Fibroblast of peridontal ligament (primary cell): ENCODE data around the gene SIAH2.
"Not testable (repeated sequence)": the region's sequence is repeated elsewhere in the genome, so short reads cannot be mapped to it uniquely, and the experiment has no call there.

Source experiments
- DNase-seq: peaks from one replicate; pipeline ENCODE4 v3.0.0-alpha.2; 2010; ENCODE audit errors: extremely low read depth

SIAH2 gene, protein sequence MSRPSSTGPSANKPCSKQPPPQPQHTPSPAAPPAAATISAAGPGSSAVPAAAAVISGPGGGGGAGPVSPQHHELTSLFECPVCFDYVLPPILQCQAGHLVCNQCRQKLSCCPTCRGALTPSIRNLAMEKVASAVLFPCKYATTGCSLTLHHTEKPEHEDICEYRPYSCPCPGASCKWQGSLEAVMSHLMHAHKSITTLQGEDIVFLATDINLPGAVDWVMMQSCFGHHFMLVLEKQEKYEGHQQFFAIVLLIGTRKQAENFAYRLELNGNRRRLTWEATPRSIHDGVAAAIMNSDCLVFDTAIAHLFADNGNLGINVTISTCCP

DNA sequence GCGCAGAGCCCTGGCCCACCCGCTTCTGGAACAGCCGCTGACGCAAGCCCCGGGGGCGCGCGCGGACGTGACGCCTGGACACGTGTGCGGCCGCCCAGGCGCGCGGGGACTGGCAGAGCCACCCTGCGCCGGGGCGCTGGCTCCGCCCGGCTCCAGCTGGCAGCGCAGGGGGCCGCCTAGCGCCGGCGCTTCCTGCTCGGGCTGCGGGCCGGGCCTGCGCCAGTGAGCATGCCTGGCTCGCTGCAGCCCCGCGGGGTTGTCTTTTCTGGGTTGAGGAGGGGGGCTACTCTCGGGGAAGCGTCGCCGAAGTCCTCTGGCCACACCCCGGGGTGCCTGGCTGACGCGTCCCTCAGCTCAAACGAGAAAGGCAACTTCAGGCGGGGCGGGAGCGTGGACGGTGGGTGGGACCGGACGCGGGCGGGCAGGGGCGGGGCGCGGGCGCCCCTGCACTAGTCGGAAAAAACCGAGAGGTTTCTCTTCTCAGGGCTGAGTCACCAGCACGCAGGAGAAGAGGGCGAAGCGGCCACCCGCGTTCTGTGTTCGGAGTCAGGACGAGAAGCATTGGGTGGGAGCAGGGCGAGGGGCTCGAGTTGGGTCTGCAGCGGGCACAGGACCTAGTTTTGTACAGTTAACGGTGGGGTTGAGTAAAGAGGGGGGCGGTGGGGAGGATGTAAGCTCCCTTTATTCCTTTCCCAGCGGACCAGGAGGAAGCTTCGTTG lies at the start of gene SIAH2:
Gene SIAH2, minus strand, starts transcription at position 48 of the 719 bp plus-strand sequence. CDS start 320 bp downstream, outside the sequence.
- peak; percentile 91 for DNase-seq

DNA sequence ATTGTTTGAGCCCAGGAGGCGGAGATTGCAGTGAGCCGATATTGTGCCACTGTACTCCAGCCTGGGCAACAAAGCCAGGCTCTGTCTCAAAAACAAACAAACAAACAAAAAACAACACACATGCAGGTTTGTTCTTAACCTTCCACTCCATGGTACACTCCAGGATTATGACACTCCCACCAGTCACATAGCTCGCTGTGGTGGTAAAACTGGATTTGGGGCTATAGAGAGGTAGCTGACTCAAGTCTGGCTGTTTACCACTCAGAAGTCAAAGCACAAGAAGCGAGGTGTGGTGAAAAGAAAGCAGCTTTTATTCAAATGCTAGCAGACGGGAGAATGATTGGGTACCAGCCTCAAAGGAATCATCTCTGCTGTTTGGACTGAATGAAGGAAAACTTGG lies 49.0 kb upstream of the SIAH2 start:
- no peak for DNase-seq

DNA sequence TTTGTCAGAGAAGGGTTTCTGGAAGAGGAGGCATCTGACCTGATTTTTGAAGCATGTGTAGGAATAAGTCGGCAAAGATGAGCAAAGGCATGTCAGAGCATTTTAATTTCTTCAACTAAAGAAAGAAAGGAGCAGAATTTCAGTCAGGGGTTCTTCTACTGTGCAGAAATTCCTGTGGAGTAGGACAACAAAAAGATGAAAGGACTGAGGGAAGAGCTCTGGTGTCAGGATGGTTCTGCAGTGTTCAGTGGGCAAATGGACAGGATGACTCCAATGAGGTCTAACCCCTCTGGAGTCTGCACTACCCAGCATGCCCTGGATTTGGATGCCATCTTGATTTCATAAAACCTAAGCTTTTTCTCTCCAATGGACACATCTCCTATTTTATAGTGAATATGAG lies 47.7 kb upstream of the SIAH2 start:
- no peak for DNase-seq

DNA sequence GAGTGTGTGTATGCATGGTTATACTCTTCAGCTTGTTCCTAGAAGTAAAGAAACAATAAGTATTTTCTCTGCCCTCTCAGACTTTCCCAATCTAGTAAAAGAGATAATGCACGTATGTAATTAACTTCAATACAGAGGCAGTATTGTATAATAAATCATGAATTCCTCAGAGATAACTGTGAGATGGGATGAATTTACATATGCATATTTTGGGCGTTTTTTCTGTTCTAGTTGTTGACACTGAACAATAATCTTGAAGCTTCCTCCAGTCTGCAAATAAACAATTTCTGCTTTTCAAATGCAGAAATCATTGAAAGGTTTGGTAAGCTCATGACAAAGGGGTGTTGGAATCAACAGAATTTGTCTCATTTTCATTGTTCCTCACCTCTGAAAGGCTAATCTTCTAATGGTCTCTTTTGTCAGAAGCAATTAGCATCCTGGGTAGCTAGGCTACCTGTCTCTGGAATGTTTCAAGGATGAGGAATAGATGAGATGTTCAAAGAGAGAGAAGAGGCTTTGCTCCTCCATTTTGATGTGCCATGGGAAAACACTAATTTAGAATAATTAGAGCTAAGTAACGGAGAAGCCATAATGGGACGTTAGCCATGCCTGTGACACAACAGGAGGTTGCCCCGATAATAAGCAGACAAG lies 43.3 kb upstream of the SIAH2 start:
- no peak for DNase-seq

DNA sequence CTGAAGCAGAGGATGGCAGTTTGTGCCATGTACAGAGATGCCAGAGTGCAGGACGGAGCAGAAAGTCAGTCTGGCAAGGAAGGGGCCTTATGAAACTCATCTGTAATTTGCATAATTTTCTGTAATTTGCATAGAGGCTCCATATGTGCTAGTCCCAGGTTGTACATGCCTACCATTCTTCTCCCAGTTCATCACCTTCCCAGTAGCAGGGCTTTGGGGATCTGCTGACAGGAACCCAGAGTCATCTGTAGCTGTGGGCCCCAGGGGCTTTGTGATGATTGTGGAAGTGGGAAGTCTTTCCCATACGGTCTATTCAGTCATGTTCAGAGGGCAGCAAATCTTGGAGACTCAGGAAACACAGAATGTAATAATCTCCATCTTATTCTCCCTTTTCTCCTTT lies 42.4 kb upstream of the SIAH2 start:
- DNase-seq: no peak

DNA sequence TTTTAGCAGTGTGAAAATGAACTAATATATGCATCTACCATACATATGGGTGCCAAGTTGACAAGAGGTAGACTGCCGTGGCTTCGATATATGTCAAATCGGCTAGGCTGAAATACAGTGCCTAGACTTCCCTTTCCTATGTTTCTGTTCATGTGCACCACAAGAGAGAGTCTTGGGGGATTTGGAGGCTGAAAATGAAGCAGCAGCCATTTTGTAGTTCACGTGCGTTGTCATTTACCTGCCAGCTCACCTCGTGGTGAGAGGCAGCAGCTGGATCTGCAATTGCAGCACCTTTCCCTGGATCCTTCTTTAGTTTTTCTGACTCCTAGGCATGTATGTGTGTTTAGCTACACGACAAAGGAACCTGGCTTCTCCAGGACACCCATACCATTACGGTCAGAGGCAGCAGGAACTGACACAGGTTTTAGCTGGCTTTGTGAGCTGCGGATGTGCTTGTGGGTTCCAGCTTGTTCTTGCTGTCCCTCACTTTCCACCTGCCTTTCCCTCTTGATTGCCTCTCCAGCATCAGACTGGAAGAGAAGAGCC lies 40.5 kb upstream of the SIAH2 start:
- no peak for DNase-seq

DNA sequence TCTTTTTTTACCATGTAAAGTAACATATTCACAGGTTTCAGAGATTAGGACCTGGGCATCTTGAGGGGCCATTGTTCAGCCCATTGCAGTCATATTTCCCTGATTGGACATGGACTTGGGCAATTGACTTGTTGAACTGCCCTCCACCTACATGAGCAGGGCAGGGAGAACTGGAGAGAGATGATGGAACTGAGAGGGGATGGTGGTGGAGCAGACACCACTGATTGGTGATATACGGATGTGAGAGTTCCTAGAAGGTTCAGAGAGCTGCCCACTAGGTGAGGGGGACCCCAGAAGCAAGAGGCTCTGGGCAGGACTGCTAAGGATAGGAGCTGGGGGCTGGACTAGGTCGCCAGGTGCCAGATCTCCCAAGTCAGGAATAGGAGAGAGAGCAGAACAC lies 37.8 kb upstream of the SIAH2 start:
- DNase-seq: no peak

DNA sequence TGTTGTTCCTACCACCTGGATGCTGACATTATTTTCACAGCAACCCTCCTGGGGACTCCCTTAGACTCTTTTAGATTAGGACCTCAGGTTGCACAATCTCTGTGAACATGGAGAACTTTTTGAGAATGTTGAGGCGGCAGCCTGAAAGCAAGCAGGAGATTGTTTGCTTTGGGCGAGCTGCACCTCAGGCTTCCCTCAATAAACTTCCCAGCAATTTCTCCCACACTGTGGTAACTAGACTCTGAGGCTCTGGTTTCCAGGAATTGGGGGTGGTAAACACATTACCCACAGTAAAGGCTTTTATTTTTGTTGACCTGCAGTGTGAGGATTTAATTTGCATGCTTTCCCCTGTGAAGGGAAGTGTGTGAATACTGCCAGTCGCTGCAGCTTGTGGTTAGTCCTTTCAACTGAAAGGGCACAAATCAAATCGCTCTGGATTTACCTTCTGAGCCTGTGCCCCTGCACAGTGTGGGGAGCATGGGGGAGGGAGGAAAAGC lies 35.2 kb upstream of the SIAH2 start:
- DNase-seq: no peak

DNA sequence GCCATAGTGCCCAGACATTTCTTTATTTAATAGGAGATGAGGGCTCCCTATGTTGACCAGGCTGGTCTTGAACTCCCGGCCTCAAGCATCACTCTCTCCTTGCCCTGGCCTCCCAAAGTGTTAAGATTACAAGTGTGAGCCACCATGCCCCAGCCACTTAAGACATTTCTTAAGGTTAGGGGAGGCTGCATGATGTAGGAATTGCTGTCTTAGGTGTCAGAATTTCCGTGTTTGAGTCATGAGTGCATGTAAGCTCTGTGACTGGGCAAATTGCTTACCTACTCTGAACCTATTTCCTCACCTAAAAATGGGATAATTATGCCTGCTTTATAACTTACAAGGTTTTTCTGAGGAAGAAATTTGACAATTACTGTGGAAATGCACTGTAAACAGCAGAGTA lies 34.2 kb upstream of the SIAH2 start:
- no peak for DNase-seq

DNA sequence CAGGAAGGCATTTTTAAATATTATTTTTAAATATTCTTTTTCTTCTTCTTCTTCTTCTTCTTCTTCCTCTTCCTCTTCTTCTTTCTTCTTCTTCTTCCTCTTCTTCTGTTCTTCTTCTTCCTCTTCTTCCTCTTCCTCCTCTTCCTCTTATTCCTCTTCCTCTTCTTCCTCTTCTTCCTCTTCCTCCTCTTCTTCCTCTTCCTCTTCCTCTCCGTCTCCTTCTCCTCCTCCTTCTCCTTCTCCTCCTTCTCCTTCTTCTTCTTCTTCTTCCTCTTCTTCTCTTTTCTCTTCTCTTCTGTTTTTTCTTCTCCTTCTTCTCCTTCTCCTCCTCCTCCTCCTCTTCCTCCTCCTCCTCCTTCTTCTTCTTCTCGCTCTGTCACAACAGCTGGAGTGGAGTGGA lies 33.6 kb upstream of the SIAH2 start:
- not testable (repeated sequence) for DNase-seq

DNA sequence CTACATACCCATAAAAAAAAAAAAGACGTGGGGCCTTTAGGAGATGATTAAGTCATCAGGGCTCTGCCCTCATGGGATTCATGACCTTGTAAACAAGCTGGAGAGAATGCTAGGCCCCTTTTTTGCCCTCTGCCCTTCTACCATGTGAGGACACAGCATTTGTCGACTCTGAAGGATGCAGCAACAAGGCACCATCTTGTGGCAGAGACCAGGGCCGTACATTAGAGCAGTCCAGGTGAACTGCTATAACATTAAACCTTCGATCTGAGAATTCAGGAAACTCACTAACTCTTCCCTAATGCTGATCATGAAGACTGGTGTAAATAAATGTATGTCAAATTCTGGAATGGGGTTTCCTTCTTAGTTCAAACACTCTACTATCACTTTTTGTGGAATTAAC lies 30.7 kb upstream of the SIAH2 start:
- no peak for DNase-seq

DNA sequence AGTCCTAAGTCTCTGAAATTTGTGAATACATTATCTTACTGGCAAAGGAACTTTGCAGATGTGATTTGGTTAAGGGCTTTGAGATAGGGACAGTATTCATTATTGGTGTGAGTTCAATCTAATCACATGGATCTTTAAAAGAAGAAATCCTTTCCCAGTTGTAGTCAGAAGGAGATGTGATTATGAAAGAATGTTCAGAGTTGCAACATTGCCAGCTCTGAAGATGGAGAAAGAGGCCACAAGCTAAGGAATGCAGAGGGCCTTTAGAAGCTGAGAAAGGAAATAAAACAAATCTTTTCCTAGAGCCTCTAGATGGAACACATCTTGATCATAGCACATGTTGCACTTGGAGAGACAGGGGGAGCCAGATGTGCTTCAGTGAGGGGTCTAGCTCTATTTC lies 27.7 kb upstream of the SIAH2 start:
- peak; percentile 9 for DNase-seq

DNA sequence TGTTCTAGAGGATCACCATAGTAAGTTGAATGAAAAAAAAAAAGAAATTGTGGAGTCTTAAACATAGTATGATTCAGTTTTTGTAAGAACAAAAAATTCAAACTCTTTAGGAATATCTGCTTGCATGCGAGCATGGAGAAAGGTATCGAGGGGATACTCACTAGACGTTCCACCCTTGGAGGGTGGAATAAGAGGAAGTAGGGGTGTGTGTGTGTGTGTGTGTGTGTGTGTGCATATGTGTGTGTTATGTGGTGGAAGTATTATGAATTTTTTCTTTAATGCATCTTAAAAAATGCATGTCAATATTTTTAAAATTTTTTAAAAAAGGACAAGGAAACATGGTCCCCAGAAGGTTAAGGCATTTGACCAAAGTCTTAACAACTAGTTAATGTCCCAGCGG lies 26.5 kb upstream of the SIAH2 start:
- DNase-seq: no peak

DNA sequence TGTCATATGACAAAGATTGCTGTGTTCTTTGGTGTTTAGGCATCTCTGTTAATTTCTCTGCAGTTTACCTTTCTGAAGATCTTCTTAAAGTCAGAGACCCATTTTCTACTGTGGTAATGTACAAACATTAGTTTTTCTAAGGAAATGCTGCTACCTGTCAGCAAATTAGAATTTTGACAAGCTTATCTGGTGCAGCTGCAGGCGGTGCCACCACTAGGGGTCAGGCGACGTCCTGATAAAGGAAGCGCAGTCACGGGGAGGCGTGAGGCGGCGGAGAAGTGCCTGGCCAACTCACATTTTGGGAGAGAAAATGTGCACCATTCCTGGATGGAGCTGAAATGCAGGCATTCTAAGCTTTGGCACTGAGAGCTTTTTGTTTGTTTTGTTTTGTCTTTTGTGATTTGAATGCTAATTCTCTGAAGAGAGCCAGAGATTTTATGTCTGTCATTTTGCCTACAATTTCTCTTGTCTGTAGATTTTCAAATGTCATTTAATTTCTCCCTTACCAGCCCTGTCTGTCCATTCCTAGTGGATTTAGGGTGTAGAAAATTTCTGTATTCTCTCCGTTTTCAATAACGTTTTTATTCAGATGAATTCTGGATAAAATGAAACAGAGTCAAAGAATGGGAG lies 24.9 kb upstream of the SIAH2 start:
- DNase-seq: peak; percentile 68

DNA sequence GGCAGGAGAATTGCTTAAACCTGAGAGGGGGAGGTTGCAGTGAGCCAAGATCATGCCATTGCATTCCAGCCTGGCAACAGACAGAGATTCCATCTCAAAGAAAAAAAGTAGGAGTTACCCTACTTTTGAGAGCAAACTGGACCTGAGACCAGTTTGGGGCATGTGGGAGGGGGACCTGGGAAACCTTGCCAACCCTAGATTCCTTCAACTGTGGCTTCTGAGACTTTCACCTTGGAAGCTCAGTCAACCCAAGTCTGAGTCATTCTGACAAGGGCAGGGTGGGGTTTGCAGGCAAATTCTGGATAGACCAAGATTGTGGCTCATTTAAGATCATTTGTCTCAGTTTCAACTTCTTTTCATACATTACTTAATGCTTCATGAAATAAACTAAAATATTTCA lies 23.8 kb upstream of the SIAH2 start:
- no peak for DNase-seq

DNA sequence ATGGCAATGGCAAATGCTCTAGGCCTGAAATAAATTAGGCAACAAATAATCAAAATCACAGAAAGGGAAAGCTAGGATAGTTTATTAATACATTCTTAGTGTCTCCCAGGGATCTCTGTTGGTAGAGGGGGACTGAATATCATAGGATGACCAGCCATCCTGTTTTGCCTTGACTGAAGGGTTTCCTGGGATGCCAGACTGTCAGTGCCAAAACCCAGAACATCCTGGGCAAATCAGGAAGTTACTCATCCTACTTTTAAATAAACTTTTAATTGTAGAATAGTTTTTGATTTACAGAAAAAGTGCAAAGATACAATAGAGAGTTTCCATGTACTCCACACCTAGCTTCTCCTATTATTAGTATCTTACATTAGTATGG lies 21.8 kb upstream of the SIAH2 start:
- no peak for DNase-seq

DNA sequence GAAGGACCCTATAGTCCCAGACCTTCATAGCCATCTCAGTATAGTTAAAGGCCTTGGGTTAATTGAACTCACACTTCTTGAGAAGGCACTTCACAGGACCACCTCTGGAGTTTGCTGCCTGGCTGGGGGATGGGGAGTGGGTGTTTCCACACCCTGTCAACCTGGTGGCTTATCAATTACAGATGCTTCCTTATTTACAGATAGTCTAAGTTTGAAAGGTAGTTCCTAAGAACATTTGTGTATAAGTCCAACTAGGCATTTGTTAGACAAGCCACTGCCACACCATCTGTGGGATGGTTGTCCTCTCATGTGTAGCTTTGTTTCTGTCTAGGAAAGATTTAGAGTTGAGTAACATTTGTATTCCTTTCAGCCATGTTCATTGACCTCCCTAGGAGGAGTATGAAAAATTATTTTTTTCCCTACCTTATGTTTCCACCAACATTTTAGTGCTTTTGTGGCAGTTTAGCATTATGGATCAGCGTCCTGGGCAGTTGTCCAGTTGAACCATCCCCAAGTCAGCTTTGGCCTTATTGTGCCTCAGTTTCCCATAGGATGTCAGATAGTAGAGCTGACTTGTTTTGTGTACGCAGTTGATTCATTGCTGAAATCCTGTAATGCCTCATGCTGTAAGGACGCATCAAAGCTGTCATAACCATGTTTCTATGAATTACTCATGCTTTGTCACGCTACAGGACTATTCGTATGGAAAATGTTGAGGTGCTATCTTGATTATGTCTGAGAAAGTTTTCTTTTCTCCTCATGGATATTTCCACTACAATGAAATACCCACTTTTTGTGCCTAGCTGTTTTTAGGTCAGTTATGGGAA lies 21.2 kb upstream of the SIAH2 start:
- DNase-seq: peak; percentile 5

DNA sequence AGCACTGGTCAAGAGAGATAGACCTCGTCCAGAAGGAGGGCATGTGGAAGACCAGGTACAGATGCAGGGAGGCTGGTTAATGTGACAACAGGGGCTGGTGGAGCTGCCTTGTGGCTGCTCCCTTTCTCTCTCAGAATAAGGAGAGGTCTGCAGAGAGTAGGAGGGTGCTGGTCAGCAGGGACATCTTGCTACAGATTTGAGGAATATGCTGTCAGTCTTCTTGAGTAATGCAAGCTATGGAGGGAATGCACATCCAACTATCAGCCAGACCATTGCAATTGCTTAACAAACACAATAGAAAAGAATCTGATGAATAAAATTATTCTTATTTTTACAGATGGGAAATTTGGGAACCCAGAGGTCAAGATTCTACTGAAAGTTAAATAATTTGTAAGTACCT lies 20.3 kb upstream of the SIAH2 start:
- DNase-seq: no peak

DNA sequence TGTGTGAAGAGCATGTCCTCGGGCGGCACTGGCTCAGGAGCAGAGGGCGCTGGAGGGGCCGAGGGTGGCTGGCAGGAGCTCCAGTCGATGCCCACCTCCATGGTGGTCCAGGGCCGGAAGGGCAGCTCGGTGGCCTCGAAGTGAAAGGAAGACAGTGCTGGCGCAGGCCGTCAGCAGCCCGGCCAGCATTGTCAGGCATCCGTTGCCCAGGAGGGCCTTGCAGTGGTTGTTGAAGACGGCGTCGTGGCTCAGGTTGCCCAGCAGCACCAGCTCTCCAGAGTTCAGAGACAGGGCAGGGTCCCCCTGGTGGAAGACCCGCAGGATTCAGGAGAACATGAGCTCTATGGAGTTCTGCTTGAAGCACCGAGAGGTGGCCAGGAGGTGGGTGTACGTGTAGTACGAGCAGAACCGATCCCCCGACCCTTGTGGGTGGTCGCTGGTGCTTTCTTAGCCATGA lies 16.5 kb upstream of the SIAH2 start:
- no peak for DNase-seq

DNA sequence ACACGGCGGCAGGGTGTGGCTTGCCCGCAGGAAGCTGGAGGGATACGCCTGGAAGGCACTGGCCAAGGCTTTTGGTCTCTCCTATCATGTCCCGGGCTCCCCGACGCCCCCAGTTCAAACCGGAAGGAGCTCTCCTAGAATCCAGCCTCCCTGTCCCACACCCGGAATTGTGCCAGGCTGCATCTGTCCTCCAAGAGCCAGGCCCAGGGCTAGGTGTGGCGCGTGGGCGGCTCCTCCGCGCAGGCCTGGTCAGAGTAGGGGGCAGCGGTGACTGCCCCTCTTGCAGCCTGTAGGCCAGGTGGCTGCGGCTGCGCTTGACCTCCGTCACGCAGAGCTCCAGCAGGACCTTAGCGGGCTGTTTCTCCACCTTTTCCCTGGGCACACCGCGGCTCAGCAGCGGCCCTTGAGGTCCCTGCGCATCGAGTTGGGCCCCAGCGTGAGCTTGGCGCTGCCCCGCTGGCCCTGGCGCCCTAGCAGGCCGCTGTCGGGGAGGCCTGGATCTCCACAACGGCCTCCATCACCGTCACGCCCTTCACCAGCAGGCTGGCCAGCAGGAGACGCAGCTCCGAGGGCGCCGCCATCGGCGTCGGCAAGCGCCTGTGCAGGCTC lies 15.9 kb upstream of the SIAH2 start:
- DNase-seq: no peak
